ENCODE results near the gene CCSER2. TPM values are rescaled to one million over a fixed set of nuclear protein-coding genes. Genes with fewer than 3 reads are reported as not detected.
"Not testable (repeated sequence)": the region's sequence is repeated elsewhere in the genome, so short reads cannot be mapped to it uniquely, and the experiment has no call there.

The CCSER2 gene
- total RNA-seq, 4 donors from 2014 or later = 26.4 to 48.3 (median 31.7) TPM

DNA sequence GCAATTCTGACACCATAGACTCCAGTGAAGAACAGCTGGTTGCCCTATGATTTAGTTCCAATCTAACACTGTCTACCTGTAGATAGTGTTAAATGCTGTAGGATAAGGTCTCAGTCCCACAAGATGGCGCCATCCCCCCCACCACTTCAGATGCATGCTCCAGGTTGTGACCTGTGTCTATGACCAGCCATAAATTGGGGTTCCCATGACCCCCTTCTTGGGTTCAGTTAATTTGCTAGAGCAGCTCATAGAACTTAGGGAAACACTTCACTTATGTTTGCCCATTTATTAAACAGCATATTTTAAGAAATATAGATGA, 13.1 kb downstream of the CCSER2 start:
- 56 to 71% methylated on average over 1 of the region's 1 CpG for WGBS, 2 donors
- H3K4me1 ChIP-seq = peaks cover 0 to 23% (median 8%) of the 10 kb centered on the region in 3 donors

DNA sequence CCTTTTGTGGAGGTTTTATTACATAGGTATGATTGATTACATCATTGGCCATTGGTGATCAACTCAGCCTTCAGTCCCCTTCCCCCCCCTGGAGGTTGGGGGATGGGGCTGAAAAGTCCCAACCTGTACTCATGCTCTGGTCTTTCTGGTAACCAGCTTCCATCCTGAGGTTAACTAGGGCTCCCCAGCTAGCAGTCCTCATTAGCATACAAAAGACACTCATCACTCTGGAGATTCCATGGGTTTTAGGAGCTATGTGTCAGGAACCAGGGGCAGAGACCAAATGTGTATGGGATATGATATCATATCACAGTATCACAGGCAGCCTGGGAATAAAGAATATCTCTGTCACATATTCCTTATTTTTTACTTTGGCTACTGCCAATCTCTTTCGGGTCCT, 13.6 kb downstream of the CCSER2 start:
- intact Hi-C loops (cut with DNase I) = no loop called here
- no peak overlapping the region for H3K4me3 ChIP-seq

More for the DNA sequence above, 13.1 kb downstream of the CCSER2 start:
- intact Hi-C loops (cut with DNase I) = no loop called here
- Histone ChIP-seq H3K4me3 (no peak overlapping the region), H3K27ac (no peak overlapping the region), H3K27me3 (no peaks in the 10 kb centered on the region), H3K36me3 (no peaks in the 10 kb centered on the region), H3K9me3 (no peaks in the 10 kb centered on the region)
- DNase-seq = no peak
- TF ChIP-seq POLR2A (IDR thresholded peaks at IDR 0.05) = no peak
- TF ChIP-seq, protein P1, sequence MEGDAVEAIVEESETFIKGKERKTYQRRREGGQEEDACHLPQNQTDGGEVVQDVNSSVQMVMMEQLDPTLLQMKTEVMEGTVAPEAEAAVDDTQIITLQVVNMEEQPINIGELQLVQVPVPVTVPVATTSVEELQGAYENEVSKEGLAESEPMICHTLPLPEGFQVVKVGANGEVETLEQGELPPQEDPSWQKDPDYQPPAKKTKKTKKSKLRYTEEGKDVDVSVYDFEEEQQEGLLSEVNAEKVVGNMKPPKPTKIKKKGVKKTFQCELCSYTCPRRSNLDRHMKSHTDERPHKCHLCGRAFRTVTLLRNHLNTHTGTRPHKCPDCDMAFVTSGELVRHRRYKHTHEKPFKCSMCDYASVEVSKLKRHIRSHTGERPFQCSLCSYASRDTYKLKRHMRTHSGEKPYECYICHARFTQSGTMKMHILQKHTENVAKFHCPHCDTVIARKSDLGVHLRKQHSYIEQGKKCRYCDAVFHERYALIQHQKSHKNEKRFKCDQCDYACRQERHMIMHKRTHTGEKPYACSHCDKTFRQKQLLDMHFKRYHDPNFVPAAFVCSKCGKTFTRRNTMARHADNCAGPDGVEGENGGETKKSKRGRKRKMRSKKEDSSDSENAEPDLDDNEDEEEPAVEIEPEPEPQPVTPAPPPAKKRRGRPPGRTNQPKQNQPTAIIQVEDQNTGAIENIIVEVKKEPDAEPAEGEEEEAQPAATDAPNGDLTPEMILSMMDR (IDR thresholded peaks at IDR 0.05) = no peak

DNA sequence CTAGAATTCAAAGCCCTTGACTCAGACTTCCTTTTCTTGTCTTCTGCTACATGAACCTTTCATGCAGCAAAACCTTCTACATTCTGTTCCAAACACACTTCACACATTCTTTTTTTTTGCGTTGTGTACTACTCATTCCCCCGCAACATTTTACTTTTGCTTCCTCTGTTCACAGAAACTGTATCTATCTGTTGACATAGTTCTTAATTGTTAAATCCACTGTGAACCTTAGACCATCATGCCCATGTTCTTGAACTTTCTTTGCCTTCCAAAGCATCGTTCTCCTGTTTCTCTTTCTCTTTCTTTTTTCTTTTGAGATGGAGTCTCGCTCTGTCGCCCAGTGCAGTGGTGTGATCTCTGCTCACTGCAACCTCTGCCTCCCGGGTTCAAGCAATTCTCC, 14.2 kb downstream of the CCSER2 start:
- Histone ChIP-seq H3K27me3 (no peaks in the 10 kb centered on the region), H3K27ac (no peak overlapping the region), H3K36me3 (no peaks in the 10 kb centered on the region), H3K9me3 (no peaks in the 10 kb centered on the region), H3K4me1 (peaks cover 0 to 12% (median 3%) of the 10 kb centered on the region in 3 donors), H3K4me3 (no peak overlapping the region)
- no peak for TF ChIP-seq POLR2A (IDR thresholded peaks at IDR 0.05)
- TF ChIP-seq, protein P1 (IDR thresholded peaks at IDR 0.05) = no peak
- WGBS, 2 donors = 85 to 90% methylated on average over 6 of the region's 6 CpGs
- no peak for DNase-seq
- intact Hi-C loops (cut with DNase I) = no loop called here

More for the DNA sequence above, 13.6 kb downstream of the CCSER2 start:
- WGBS, 2 donors = 77 to 88% methylated on average over 1 of the region's 1 CpG
- DNase-seq = no peak
- Histone ChIP-seq H3K36me3 (no peaks in the 10 kb centered on the region), H3K9me3 (no peaks in the 10 kb centered on the region), H3K27ac (no peak overlapping the region), H3K4me1 (peaks cover 0 to 18% (median 3%) of the 10 kb centered on the region in 3 donors), H3K27me3 (no peaks in the 10 kb centered on the region)
- TF ChIP-seq POLR2A (IDR thresholded peaks at IDR 0.05) = no peak

DNA sequence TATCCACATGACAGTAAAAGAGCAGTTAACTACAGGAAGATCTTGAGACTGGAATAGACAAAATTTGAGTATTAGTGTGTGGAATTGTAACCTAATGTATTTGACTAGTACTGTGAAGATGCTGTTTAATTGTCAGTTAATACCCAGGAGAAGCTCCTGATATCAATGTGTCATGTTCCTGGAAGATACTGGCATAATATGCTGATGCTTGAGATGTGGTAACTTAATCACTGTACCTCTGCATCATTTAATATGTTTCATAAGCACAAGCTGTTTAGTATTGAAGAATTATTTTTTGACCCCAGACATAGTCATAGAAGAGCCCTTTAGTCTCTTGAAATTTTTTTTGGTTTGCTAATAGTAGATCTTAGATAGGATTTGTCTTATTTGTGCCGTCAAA, 15.4 kb downstream of the CCSER2 start:
- Histone ChIP-seq H3K27ac (no peak overlapping the region), H3K9me3 (no peaks in the 10 kb centered on the region), H3K4me1 (peaks cover 0 to 13% (median 2%) of the 10 kb centered on the region in 3 donors), H3K4me3 (no peak overlapping the region), H3K27me3 (no peaks in the 10 kb centered on the region), H3K36me3 (no peaks in the 10 kb centered on the region)
- no peak for DNase-seq
- no peak for TF ChIP-seq POLR2A (IDR thresholded peaks at IDR 0.05)
- TF ChIP-seq, protein P1 (IDR thresholded peaks at IDR 0.05) = no peak
- 96 to 97% methylated on average over 1 of the region's 1 CpG for WGBS, 2 donors
- intact Hi-C loops (cut with DNase I) = no loop called here

DNA sequence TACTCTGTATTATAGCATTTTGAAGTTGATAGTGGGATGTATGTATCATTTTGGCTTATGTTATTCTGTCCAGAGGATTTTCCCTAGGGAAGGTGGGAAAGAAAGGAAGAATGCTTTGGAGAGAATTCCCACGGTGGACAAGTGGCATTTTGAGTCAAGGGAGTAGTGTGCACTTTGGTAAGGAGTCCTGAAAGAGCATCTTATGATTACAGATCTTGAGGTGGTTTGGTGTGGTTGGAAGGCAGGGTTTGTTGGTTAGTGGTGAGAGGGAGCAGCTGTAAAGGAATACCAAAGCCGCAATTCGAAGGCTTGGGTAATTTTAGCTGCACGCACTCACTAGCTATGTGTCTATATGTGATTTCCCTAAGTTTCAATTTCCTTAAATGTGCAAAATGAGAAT, 16.1 kb downstream of the CCSER2 start:
- no peaks in the 10 kb centered on the region for H3K9me3 ChIP-seq
- H3K27me3 ChIP-seq = no peaks in the 10 kb centered on the region
- 75 to 78% methylated on average over 4 of the region's 4 CpGs for WGBS, 2 donors
- H3K4me3 ChIP-seq = no peak overlapping the region
- H3K27ac ChIP-seq = no peak overlapping the region
- peaks cover 0 to 20% (median 4%) of the 10 kb centered on the region in 3 donors for H3K4me1 ChIP-seq
- DNase-seq = no peak
- TF ChIP-seq, protein P1 (IDR thresholded peaks at IDR 0.05) = no peak
- TF ChIP-seq POLR2A (IDR thresholded peaks at IDR 0.05) = no peak
- intact Hi-C loops (cut with DNase I) = no loop called here
- no peaks in the 10 kb centered on the region for H3K36me3 ChIP-seq

DNA sequence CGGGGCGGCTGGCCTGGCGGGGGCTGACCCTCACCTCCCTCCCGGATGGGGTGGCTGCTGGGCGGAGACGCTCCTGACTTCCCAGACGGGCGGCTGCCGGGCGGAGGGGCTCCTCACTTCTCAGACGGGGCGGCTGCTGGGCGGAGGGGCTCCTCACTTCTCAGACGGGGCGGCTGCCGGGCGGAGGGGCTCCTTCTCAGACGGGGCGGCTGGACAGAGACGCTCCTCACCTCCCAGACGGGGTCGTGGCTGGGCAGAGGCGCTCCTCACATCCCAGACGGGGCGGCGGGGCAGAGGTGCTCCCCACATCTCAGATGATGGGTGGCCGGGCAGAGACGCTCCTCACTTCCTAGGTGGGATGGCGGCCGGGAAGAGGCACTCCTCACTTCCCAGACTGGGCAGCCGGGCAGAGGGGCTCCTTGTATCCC, 19.2 kb downstream of the CCSER2 start:
- H3K9me3 ChIP-seq; H3K27me3 ChIP-seq; H3K27ac ChIP-seq; H3K36me3 ChIP-seq; DNase-seq; H3K4me3 ChIP-seq; intact Hi-C loops (cut with DNase I): not testable (repeated sequence)
- WGBS, 2 donors = no CpG with 5 or more reads among the region's 31 CpGs
- peaks cover 0 to 21% (median 4%) of the 10 kb centered on the region in 3 donors for H3K4me1 ChIP-seq

Data from esophagus squamous epithelium (tissue), 5 donors.